ENCODE results near the gene KCNIP4. TPM values are rescaled to one million over a fixed set of nuclear protein-coding genes. Genes with fewer than 3 reads are reported as not detected.

The KCNIP4 gene
- total and polyA plus RNA-seq, 2 of the 8 experiments (the other 6 are each of a cell fraction or from before 2014, with no cell fraction given), result 0.06 TPM; not detected in 1

- H3K4ac ChIP-seq (replicated peaks; ENCODE audit: insufficient read length, low read depth, low read length), result no peak overlapping the region
- H3K36me3 ChIP-seq (ENCODE audit: control insufficient read depth in 2 of 4, insufficient read depth in 4 of 4, low read length in 3 of 4), result no peaks in the 10 kb centered on the region
- no peak overlapping the region for H3K4me2 ChIP-seq (ENCODE audit: insufficient read depth in 1 of 2, low read depth in 2 of 2, low read length in 2 of 2)
- no peak overlapping the region for H2AFZ ChIP-seq (ENCODE audit: low read length)
- FAIRE-seq, result no peak
- H2BK5ac ChIP-seq (ENCODE audit: low read depth, low read length), result no peak overlapping the region
- no peak overlapping the region for H4K8ac ChIP-seq (ENCODE audit: extremely low read depth, insufficient read depth, low read length)
- no peak overlapping the region for H2BK20ac ChIP-seq (ENCODE audit: low read length)
- no peak for DNase-seq (ENCODE audit: low read depth in 1 of 2, low spot score in 2 of 2)
- H2AK5ac ChIP-seq (ENCODE audit: low read depth, low read length), result no peak overlapping the region
- H3K27ac ChIP-seq (ENCODE audit: low read depth, low read length), result no peak overlapping the region
- H3K18ac ChIP-seq (ENCODE audit: extremely low read depth, low read length), result no peak overlapping the region
- peaks cover 0 to 6% (median 3%) of the 10 kb centered on the region in 4 experiments; a peak in 4 of 7 replicates for H3K4me1 ChIP-seq (replicated peaks in 1 of 4; ENCODE audit: control insufficient read depth in 3 of 4, insufficient read depth in 4 of 4, low read length in 3 of 4)
- WGBS, 2 experiments (ENCODE audit: extremely low coverage in 1 of 2, insufficient coverage in 1 of 2, insufficient read length in 1 of 2, insufficient replicate concordance in 2 of 2, low coverage in 1 of 2, low lambda C conversion rate in 2 of 2, missing lambda C conversion rate in 1 of 2), result 94% methylated on average over 1 of the region's 1 CpG; no CpG with 5 or more reads in 1 of the 2 experiments
- H3K4me3 ChIP-seq (ENCODE audit: extremely low read depth in 1 of 4, insufficient read depth in 2 of 4, low read depth in 3 of 4, low read length in 4 of 4), result no peak overlapping the region
- H4K5ac ChIP-seq (ENCODE audit: insufficient read length, low read depth, low read length), result no peak overlapping the region
- H3K23me2 ChIP-seq (ENCODE audit: low read depth, low read length), result no peaks in the 10 kb centered on the region
- H4K20me1 ChIP-seq (replicated peaks in 1 of 2; ENCODE audit: control insufficient read depth in 1 of 2, insufficient read depth in 2 of 2, low read length in 2 of 2), result no peaks in the 10 kb centered on the region
- no peak overlapping the region for H4K91ac ChIP-seq (replicated peaks; ENCODE audit: insufficient read length, low read length)
- no peaks in the 10 kb centered on the region for H3K27me3 ChIP-seq (replicated peaks in 1 of 4; ENCODE audit: control insufficient read depth in 3 of 4, extremely low read depth in 1 of 4, insufficient read depth in 3 of 4, low read length in 3 of 4)
- H3K14ac ChIP-seq (ENCODE audit: insufficient read length), result no peak overlapping the region
- ChIA-PET CTCF (ENCODE audit: partially characterized antibody) (interaction anchor here (0.7 to 1.3 kb wide), 2 partner anchors 10 to 85 kb away, joined by 3 read pairs; no protein-coding TSS in a partner anchor), POLR2A (ENCODE audit: partially characterized antibody) (no interaction called here)
- no peak overlapping the region for H2BK120ac ChIP-seq (replicated peaks; ENCODE audit: low read depth, low read length)
- TF ChIP-seq SIRT6 (IDR thresholded peaks at IDR 0.05; ENCODE audit: low read length), result no peak
- no peak for TF ChIP-seq EP300 (IDR thresholded peaks at IDR 0.05; ENCODE audit: borderline replicate concordance in 1 of 2, low read depth in 2 of 2, low read length in 2 of 2)
- no peak for TF ChIP-seq TBP (IDR thresholded peaks at IDR 0.05; ENCODE audit: low read depth, low read length)
- TF ChIP-seq MAX (IDR thresholded peaks at IDR 0.05), result no peak
- TF ChIP-seq CBX8 (IDR thresholded peaks at IDR 0.05; ENCODE audit: borderline replicate concordance, low read depth, low read length), result no peak
- TF ChIP-seq POLR2AphosphoS5 (IDR thresholded peaks at IDR 0.05; ENCODE audit: low read depth, low read length), result no peak
- no peak for TF ChIP-seq CREB1 (IDR thresholded peaks at IDR 0.05)
- TF ChIP-seq MAFK (IDR thresholded peaks at IDR 0.05; ENCODE audit: low read depth, low read length), result no peak
- TF ChIP-seq NRF1 (IDR thresholded peaks at IDR 0.05; ENCODE audit: low read depth, low read length), result no peak
- TF ChIP-seq, protein P1, sequence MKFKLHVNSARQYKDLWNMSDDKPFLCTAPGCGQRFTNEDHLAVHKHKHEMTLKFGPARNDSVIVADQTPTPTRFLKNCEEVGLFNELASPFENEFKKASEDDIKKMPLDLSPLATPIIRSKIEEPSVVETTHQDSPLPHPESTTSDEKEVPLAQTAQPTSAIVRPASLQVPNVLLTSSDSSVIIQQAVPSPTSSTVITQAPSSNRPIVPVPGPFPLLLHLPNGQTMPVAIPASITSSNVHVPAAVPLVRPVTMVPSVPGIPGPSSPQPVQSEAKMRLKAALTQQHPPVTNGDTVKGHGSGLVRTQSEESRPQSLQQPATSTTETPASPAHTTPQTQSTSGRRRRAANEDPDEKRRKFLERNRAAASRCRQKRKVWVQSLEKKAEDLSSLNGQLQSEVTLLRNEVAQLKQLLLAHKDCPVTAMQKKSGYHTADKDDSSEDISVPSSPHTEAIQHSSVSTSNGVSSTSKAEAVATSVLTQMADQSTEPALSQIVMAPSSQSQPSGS (IDR thresholded peaks at IDR 0.05; ENCODE audit: low read length), result no peak
- no peak for TF ChIP-seq HDAC2 (IDR thresholded peaks at IDR 0.05; ENCODE audit: borderline replicate concordance in 1 of 2, low read depth in 2 of 2, low read length in 2 of 2)
- no peak for TF ChIP-seq JUN (IDR thresholded peaks at IDR 0.05; ENCODE audit: low read depth, low read length)
- TF ChIP-seq TEAD4 (IDR thresholded peaks at IDR 0.05; ENCODE audit: low read depth, low read length), result no peak
- H2BK12ac ChIP-seq (ENCODE audit: low read depth, low read length), result no peak overlapping the region
- H3K23ac ChIP-seq (ENCODE audit: insufficient read length), result no peak overlapping the region
- H3K79me2 ChIP-seq (ENCODE audit: control insufficient read depth in 1 of 2, insufficient read depth in 2 of 2, low read length in 2 of 2), result no peaks in the 10 kb centered on the region
- H2BK15ac ChIP-seq (ENCODE audit: low read length), result no peak overlapping the region
- H3K9ac ChIP-seq (replicated peaks in 1 of 4; ENCODE audit: extremely low read depth in 1 of 4, low read depth in 3 of 4, low read length in 3 of 4), result no peak overlapping the region
- H3K79me1 ChIP-seq (ENCODE audit: low read depth, low read length), result no peaks in the 10 kb centered on the region
- no peak overlapping the region for H3K56ac ChIP-seq (replicated peaks; ENCODE audit: insufficient read length, low read depth, low read length)
- no peaks in the 10 kb centered on the region for H3K9me3 ChIP-seq (ENCODE audit: insufficient read depth in 2 of 2, low read depth in 1 of 2, low read length in 1 of 2)
Measured at GRCh38 chr4:21554066-21554465, 394.5 kb downstream of the KCNIP4 start.

Data from H1 (cell line).